Measurements from ENCODE around the gene NPAS3. TPM values are rescaled to one million over a fixed set of nuclear protein-coding genes. Genes with fewer than 3 reads are reported as not detected.

The NPAS3 gene
- total RNA-seq, 4 donors from 2014 or later = 0.13 to 1.1 (median 0.47) TPM; not detected in 1

DNA sequence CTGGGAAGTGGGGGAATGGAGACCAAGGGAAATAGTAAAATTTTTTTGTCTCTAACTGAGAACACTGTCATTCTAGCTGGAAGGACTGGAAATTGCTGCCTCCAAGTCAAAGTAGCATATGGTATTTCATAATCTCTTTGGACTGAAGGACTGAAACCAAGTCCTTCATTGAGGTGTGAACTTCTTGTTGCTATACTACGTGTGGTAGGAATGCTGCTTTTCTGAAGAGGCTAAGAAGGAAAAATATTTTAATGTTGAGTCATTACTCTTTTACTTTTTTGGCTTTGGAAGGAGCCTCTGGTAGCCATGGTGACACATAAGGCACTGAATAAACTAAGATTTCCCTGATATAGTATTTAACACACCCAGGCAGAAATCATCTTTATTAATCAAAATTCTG, 465.4 kb downstream of the NPAS3 start:
- 24 to 36% methylated on average over 1 of the region's 1 CpG for WGBS, 2 donors
- intact Hi-C loops (cut with DNase I) = no loop called here
- Histone ChIP-seq H3K27me3 (no peaks in the 10 kb centered on the region), H3K27ac (no peak overlapping the region), H3K9me3 (peaks cover 0 to 4% (median 0%) of the 10 kb centered on the region in 3 donors), H3K36me3 (no peaks in the 10 kb centered on the region), H3K4me1 (no peaks in the 10 kb centered on the region), H3K4me3 (no peak overlapping the region)
- no peak for DNase-seq
- TF ChIP-seq, protein P1, sequence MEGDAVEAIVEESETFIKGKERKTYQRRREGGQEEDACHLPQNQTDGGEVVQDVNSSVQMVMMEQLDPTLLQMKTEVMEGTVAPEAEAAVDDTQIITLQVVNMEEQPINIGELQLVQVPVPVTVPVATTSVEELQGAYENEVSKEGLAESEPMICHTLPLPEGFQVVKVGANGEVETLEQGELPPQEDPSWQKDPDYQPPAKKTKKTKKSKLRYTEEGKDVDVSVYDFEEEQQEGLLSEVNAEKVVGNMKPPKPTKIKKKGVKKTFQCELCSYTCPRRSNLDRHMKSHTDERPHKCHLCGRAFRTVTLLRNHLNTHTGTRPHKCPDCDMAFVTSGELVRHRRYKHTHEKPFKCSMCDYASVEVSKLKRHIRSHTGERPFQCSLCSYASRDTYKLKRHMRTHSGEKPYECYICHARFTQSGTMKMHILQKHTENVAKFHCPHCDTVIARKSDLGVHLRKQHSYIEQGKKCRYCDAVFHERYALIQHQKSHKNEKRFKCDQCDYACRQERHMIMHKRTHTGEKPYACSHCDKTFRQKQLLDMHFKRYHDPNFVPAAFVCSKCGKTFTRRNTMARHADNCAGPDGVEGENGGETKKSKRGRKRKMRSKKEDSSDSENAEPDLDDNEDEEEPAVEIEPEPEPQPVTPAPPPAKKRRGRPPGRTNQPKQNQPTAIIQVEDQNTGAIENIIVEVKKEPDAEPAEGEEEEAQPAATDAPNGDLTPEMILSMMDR (IDR thresholded peaks at IDR 0.05) = no peak
- no peak for TF ChIP-seq POLR2A (IDR thresholded peaks at IDR 0.05)

DNA sequence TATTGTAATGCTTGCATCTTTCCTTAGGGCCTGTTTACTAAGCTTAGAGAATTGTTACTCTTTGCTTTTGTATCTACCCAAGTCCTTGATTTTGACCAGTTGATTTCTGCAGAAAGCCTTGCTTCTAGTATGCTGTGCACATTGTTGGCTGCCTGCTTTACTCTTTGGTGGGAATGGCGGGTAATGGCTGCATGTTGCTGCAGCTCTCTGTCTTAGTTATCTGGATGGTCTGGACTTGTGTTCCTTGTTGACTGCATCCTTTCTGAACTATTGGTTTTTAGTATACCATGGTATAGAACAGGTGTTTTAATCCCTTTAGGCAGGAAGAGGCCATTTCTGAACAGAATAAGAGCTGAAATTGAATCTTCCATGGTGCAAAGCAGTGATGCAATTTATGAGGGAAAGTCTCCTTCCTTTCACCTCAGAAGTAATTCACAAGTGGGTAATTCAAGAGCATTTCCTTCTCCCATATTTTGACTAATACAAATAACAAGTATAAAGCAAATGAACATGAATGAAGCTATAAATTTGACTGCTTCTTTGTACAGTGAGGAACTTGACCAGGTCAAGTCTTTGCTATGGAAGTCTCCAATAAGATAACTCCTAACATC, 466.4 kb downstream of the NPAS3 start:
- intact Hi-C loops (cut with DNase I) = no loop called here
- WGBS, 2 donors = 88 to 89% methylated on average over 1 of the region's 1 CpG
- no peaks in the 10 kb centered on the region for H3K4me1 ChIP-seq
- H3K27me3 ChIP-seq = no peaks in the 10 kb centered on the region
- peaks cover 0 to 4% (median 0%) of the 10 kb centered on the region in 3 donors for H3K9me3 ChIP-seq
- no peak overlapping the region for H3K27ac ChIP-seq
- no peak for DNase-seq
- no peaks in the 10 kb centered on the region for H3K36me3 ChIP-seq
- TF ChIP-seq, protein P1 (IDR thresholded peaks at IDR 0.05) = no peak
- TF ChIP-seq POLR2A (IDR thresholded peaks at IDR 0.05) = no peak
- no peak overlapping the region for H3K4me3 ChIP-seq

DNA sequence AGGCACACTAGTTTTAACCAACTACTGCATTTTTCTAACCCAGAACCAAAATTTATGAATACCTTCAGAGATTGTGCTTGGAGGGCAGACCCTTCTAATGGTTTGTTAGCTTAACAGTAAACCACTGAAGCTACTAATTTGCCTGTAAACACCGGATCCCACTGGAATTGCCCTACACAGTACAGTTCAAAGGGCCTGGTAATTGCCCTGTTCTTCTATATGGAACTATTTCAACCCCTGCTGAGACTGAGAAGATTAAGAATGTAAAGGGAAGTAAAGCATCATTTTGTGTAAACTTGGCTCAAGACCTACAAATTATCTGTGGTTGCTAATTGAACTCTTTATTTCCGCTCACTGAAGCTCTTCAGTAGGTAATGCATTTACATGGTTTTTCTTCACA, 468.1 kb downstream of the NPAS3 start:
- no peaks in the 10 kb centered on the region for H3K4me1 ChIP-seq
- DNase-seq = no peak
- 94 to 98% methylated on average over 2 of the region's 2 CpGs for WGBS, 2 donors
- H3K27me3 ChIP-seq = no peaks in the 10 kb centered on the region
- no peak overlapping the region for H3K4me3 ChIP-seq
- H3K36me3 ChIP-seq = no peaks in the 10 kb centered on the region
- peaks cover 0 to 4% (median 0%) of the 10 kb centered on the region in 3 donors for H3K9me3 ChIP-seq
- H3K27ac ChIP-seq = no peak overlapping the region
- intact Hi-C loops (cut with DNase I) = no loop called here
- no peak for TF ChIP-seq POLR2A (IDR thresholded peaks at IDR 0.05)
- TF ChIP-seq, protein P1 (IDR thresholded peaks at IDR 0.05) = no peak

DNA sequence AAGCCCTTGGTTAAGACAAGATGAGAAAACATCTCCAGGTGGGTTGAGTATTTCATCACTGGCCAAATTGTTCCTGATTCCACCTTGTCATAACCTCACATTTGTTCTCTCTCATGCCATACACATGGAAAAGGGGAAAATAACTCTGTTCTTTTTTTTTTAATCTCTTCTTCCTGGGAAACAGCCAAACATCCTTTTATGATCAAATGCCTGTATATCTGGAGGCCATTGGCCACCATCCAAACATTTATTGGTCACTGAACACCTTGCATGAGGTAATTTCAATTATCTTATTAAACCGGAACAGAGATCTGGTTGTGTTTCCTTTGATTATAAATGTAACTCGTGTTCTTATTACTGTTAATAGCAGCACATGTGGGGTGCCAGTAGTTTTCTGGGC, 469.6 kb downstream of the NPAS3 start:
- Histone ChIP-seq H3K4me1 (no peaks in the 10 kb centered on the region), H3K36me3 (no peaks in the 10 kb centered on the region), H3K27ac (no peak overlapping the region), H3K4me3 (no peak overlapping the region), H3K27me3 (no peaks in the 10 kb centered on the region), H3K9me3 (peaks cover 0 to 4% (median 0%) of the 10 kb centered on the region in 3 donors)
- DNase-seq = no peak
- WGBS, 2 donors = 12 to 24% methylated on average over 2 of the region's 2 CpGs
- no peak for TF ChIP-seq POLR2A (IDR thresholded peaks at IDR 0.05)
- TF ChIP-seq, protein P1 (IDR thresholded peaks at IDR 0.05) = no peak
- intact Hi-C loops (cut with DNase I) = no loop called here

DNA sequence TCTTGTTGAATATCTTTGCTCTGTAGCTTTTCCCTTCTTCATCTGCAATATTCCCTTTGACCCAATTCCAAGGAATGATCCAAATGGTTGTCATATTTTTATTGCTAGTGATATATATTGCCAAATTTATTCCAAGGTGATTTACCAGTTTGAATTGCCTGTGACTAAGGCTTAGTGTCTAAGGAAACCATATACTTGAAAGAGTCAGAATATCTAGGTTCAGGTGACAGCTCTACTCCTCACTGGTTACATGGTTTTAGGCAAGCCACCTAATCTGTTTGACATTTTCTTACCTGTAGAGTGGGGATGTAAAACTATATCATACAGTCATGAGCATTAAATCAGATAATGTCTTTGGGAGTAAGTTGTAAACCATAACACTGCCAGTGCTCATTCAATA, 473.8 kb downstream of the NPAS3 start:
- no peak overlapping the region for H3K4me3 ChIP-seq
- no peak for DNase-seq
- H3K27me3 ChIP-seq = no peaks in the 10 kb centered on the region
- no peaks in the 10 kb centered on the region for H3K36me3 ChIP-seq
- no peak for TF ChIP-seq POLR2A (IDR thresholded peaks at IDR 0.05)
- TF ChIP-seq, protein P1 (IDR thresholded peaks at IDR 0.05) = no peak
- no peak overlapping the region for H3K27ac ChIP-seq
- no peaks in the 10 kb centered on the region for H3K9me3 ChIP-seq
- no peaks in the 10 kb centered on the region for H3K4me1 ChIP-seq
- intact Hi-C loops (cut with DNase I) = no loop called here
